ENCODE results near the gene SMIM26.
A peak's percentile ranks its signal among the peaks of the same experiment; 100 is the strongest.

Gene SMIM26

GRCh38 chr20:18585134-18585533 is 17.9 kb downstream of the SMIM26 start:
- no peak for DNase-seq (ENCODE audit: low spot score)

- peak; percentile 81 for DNase-seq (ENCODE audit: low spot score)
Measured at GRCh38 chr20:18587665-18588573, 20.7 kb downstream of the SMIM26 start, which contains the start of gene DTD1. Gene DTD1, plus strand, starts transcription at chr20:18588054. Its CDS starts 19 bp downstream, at chr20:18588073.

- no peak for DNase-seq (ENCODE audit: low spot score)
Measured at GRCh38 chr20:18588574-18588933, 21.3 kb downstream of the SMIM26 start.

- DNase-seq (ENCODE audit: low spot score), result no peak
Measured at GRCh38 chr20:18589941-18590674, 22.9 kb downstream of the SMIM26 start.

GRCh38 chr20:18596270-18596669 is 29.0 kb downstream of the SMIM26 start:
- DNase-seq (ENCODE audit: low spot score), result no peak

- no peak for DNase-seq (ENCODE audit: low spot score)
Measured at GRCh38 chr20:18609741-18610140, 42.5 kb downstream of the SMIM26 start.

GRCh38 chr20:18611492-18611891 is 44.3 kb downstream of the SMIM26 start:
- no peak for DNase-seq (ENCODE audit: low spot score)

GRCh38 chr20:18613553-18613952 is 46.3 kb downstream of the SMIM26 start:
- DNase-seq (ENCODE audit: low spot score), result no peak

GRCh38 chr20:18614244-18614643 is 47.0 kb downstream of the SMIM26 start:
- no peak for DNase-seq (ENCODE audit: low spot score)

GRCh38 chr20:18615020-18615650 is 47.9 kb downstream of the SMIM26 start:
- no peak for DNase-seq (ENCODE audit: low spot score)

Data from kidney capillary endothelial cell (primary cell).